ENCODE measurements around the gene MCTP2. TPM values are rescaled to one million over a fixed set of nuclear protein-coding genes. Genes with fewer than 3 reads are reported as not detected.

The MCTP2 gene
- polyA plus RNA-seq, 1 experiment = 18.1 TPM

DNA sequence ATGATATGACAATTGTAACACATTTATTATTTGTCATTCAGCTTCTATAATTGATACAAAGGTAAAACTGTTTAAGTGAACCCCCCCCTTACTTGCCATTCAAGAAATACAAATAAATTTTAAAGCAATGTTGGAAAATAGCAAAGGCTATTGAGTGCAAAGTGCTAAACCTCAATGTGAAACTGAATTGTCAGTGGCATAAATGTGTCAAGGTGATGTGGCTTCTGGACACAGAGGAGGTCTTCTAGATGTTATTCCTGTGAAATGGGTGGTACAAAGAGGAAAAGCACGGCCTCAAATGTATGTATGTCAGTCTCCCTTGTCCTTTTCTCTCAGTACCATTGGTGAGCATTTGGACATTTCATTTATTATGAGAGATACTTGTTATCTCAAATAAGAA is 149.4 kb downstream of the MCTP2 start:
- Histone ChIP-seq H3K9me3 (ENCODE audit: control insufficient read depth, insufficient read depth, low read length) (no peaks in the 10 kb centered on the region), H3K4me3 (ENCODE audit: low read depth, low read length) (no peak overlapping the region), H3K27ac (ENCODE audit: low read depth, low read length) (no peak overlapping the region), H3K27me3 (ENCODE audit: control insufficient read depth, insufficient read depth, low read length) (no peaks in the 10 kb centered on the region)
- DNase-seq (ENCODE audit: low read depth, low spot score) = no peak
- ChIA-PET POLR2A (interaction anchor here (0.6 kb wide), 1 partner anchor 1941 kb away, joined by 4 read pairs; no protein-coding TSS in a partner anchor), CTCF (interaction anchor here (1.1 kb wide), 2 partner anchors 32 to 54 kb away, joined by 3 read pairs; no protein-coding TSS in a partner anchor)
- TF ChIP-seq, protein P1, sequence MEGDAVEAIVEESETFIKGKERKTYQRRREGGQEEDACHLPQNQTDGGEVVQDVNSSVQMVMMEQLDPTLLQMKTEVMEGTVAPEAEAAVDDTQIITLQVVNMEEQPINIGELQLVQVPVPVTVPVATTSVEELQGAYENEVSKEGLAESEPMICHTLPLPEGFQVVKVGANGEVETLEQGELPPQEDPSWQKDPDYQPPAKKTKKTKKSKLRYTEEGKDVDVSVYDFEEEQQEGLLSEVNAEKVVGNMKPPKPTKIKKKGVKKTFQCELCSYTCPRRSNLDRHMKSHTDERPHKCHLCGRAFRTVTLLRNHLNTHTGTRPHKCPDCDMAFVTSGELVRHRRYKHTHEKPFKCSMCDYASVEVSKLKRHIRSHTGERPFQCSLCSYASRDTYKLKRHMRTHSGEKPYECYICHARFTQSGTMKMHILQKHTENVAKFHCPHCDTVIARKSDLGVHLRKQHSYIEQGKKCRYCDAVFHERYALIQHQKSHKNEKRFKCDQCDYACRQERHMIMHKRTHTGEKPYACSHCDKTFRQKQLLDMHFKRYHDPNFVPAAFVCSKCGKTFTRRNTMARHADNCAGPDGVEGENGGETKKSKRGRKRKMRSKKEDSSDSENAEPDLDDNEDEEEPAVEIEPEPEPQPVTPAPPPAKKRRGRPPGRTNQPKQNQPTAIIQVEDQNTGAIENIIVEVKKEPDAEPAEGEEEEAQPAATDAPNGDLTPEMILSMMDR (IDR thresholded peaks at IDR 0.05; ENCODE audit: low read depth, low read length) = no peak

DNA sequence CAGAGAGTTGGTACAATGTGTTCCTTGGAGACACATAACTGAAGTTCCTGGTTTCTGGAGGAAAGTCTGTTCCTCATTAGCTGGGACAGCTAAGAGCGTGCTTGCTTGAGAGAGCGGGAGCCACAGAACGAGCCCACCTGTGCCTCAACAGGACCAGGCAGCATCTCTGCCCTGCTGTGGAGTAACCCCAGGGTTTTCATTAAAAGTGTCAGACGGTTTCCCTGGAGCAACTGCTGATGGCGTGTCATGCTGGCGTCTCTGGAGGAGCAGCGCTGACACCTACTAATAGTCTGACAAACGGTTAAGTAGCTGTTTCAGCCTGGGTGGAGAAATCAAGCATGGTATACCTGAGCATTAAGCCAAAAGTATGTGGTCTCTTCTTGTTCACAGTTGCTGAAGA is 150.0 kb downstream of the MCTP2 start:
- CTCF ChIA-PET = interaction anchor here (0.6 to 1.1 kb wide), 3 partner anchors 15 to 54 kb away, joined by 3 read pairs; no protein-coding TSS in a partner anchor
- no peak overlapping the region for H3K27ac ChIP-seq (ENCODE audit: low read depth, low read length)
- no peaks in the 10 kb centered on the region for H3K9me3 ChIP-seq (ENCODE audit: control insufficient read depth, insufficient read depth, low read length)
- no peak overlapping the region for H3K4me3 ChIP-seq (ENCODE audit: low read depth, low read length)
- POLR2A ChIA-PET = no interaction called here
- H3K27me3 ChIP-seq (ENCODE audit: control insufficient read depth, insufficient read depth, low read length) = no peaks in the 10 kb centered on the region
- TF ChIP-seq, protein P1 (IDR thresholded peaks at IDR 0.05; ENCODE audit: low read depth, low read length) = no peak
- DNase-seq (ENCODE audit: low read depth, low spot score) = no peak

DNA sequence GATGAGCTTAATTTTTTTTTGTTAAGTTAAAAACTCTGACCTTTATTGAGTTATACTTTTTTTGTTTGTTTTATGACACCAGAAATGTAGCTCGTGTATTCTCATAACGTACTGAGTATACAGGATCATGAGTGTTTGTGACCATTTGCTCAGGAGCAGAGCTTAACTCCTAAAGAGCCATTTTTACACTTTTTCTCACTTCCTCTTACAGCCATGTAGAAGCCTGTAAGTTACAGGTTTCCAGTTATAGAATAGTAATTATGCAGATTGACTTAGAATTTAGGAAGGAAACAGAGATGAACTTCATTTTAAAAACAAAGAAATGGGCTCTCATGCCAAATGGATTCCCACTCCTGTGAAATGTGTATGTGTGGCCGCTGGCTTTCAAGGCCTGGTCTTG is 151.7 kb downstream of the MCTP2 start:
- no peak overlapping the region for H3K4me3 ChIP-seq (ENCODE audit: low read depth, low read length)
- ChIA-PET CTCF (no interaction called here), POLR2A (no interaction called here)
- no peaks in the 10 kb centered on the region for H3K27me3 ChIP-seq (ENCODE audit: control insufficient read depth, insufficient read depth, low read length)
- no peaks in the 10 kb centered on the region for H3K9me3 ChIP-seq (ENCODE audit: control insufficient read depth, insufficient read depth, low read length)
- DNase-seq (ENCODE audit: low read depth, low spot score) = no peak
- TF ChIP-seq, protein P1 (IDR thresholded peaks at IDR 0.05; ENCODE audit: low read depth, low read length) = no peak
- H3K27ac ChIP-seq (ENCODE audit: low read depth, low read length) = no peak overlapping the region

DNA sequence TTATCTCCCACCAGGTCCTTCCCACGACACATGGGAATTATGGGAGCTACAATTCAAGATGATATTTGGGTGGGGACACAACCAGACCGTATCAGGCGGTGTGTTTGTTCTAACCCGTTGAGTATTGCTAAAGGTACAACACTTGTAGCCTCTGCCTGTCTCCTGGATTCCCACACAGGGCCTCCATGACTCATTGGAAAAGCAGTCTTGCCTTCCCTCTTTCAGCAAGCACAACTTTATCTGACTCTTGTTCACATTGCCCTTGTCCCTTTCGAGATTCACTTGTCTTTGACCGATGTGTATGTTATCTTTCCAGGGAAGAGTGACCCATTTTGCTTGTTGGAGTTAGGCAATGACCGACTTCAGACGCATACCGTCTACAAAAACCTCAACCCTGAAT is 152.3 kb downstream of the MCTP2 start:
- ChIA-PET POLR2A (no interaction called here), CTCF (no interaction called here)
- no peaks in the 10 kb centered on the region for H3K27me3 ChIP-seq (ENCODE audit: control insufficient read depth, insufficient read depth, low read length)
- no peak overlapping the region for H3K4me3 ChIP-seq (ENCODE audit: low read depth, low read length)
- H3K27ac ChIP-seq (ENCODE audit: low read depth, low read length) = no peak overlapping the region
- no peaks in the 10 kb centered on the region for H3K9me3 ChIP-seq (ENCODE audit: control insufficient read depth, insufficient read depth, low read length)
- no peak for DNase-seq (ENCODE audit: low read depth, low spot score)
- TF ChIP-seq, protein P1 (IDR thresholded peaks at IDR 0.05; ENCODE audit: low read depth, low read length) = no peak

DNA sequence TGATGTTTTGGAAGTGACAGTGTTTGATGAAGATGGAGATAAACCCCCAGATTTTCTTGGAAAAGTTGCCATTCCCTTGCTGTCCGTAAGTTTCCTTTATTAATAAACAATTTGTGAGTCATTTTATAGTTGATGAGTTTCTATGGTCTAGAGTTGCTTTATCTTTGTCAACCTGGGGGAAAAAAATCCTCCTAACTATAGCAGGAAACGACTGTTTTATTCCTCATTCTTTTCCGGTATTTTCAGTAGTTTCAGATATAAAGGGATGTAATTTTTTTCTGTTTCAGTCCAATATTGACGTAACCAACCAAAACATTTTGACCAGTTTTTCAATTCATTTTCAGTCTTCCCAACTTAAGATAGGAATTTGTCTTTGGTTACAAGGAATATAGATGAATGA is 154.1 kb downstream of the MCTP2 start:
- DNase-seq (ENCODE audit: low read depth, low spot score) = no peak
- ChIA-PET POLR2A (no interaction called here), CTCF (no interaction called here)
- TF ChIP-seq, protein P1 (IDR thresholded peaks at IDR 0.05; ENCODE audit: low read depth, low read length) = no peak
- Histone ChIP-seq H3K4me3 (ENCODE audit: low read depth, low read length) (no peak overlapping the region), H3K27me3 (ENCODE audit: control insufficient read depth, insufficient read depth, low read length) (no peaks in the 10 kb centered on the region), H3K9me3 (ENCODE audit: control insufficient read depth, insufficient read depth, low read length) (no peaks in the 10 kb centered on the region), H3K27ac (ENCODE audit: low read depth, low read length) (no peak overlapping the region)
